Omental fat pad (tissue), 4 donors: ENCODE results near the gene MRPS24. TPM values are rescaled to one million over a fixed set of nuclear protein-coding genes. Genes with fewer than 3 reads are reported as not detected.

ENCODE experiments used
- ATAC-seq: fragments of 150-250 bp; one replicate; pipeline ENCODE4 v1.9.1; 2016; ENCODE audit warnings: mild to moderate bottlenecking, moderate library complexity; ENCODE audit not compliant: low FRiP score
- DNase-seq: peaks from one replicate; pipeline ENCODE4 v3.0.0-alpha.2; 2019; ENCODE audit warnings: low spot score
- CTCF ChIP-seq, 3 donors: fragments of 450-650 bp; IDR thresholded peaks; one replicate each; pipeline ENCODE4 v1.5.1; 2016 to 2017; ENCODE audit warnings: antibody characterized with exemption in 3 of 3, mild to moderate bottlenecking in 3 of 3, moderate library complexity in 2 of 3
- total RNA-seq, 4 donors: library from RNA; depleted of rRNA; stranded (reverse); fragments of >200 nt; gene quantifications; one replicate each; pipeline ENCODE4 v1.1.0, GENCODE V29; 2016

The MRPS24 gene
- total RNA-seq, 4 donors from 2014 or later = 69.8 to 109 (median 82.6) TPM

GRCh38 chr7:43877968-43878864, 8.9 kb upstream of the MRPS24 start:
- DNase-seq = no peak
- ATAC-seq = no peak
- no peak for TF ChIP-seq CTCF (IDR thresholded peaks at IDR 0.05)

GRCh38 chr7:43876976-43877745, 7.8 kb upstream of the MRPS24 start:
- no peak for TF ChIP-seq CTCF (IDR thresholded peaks at IDR 0.05)
- DNase-seq (no peak), ATAC-seq (no peak)

GRCh38 chr7:43876241-43876640, 6.9 kb upstream of the MRPS24 start:
- DNase-seq = no peak
- no peak for TF ChIP-seq CTCF (IDR thresholded peaks at IDR 0.05)
- no peak for ATAC-seq

GRCh38 chr7:43873300-43873699, 4.0 kb upstream of the MRPS24 start:
- DNase-seq (peak; percentile 46), ATAC-seq (peak; percentile 47)
- no peak for TF ChIP-seq CTCF (IDR thresholded peaks at IDR 0.05)

GRCh38 chr7:43872406-43873110, 3.2 kb upstream of the MRPS24 start:
- peak; percentile 35 for DNase-seq
- TF ChIP-seq CTCF (IDR thresholded peaks at IDR 0.05) = no peak
- peak; percentile 62 for ATAC-seq

- ATAC-seq = no peak
- no peak for DNase-seq
- no peak for TF ChIP-seq CTCF (IDR thresholded peaks at IDR 0.05)
These were observed 1.7 kb upstream of the MRPS24 start for GRCh38 chr7:43871064-43871463.
